IMR-90 (cell line): ENCODE measurements around the gene ADRB2. TPM values are rescaled to one million over a fixed set of nuclear protein-coding genes. Genes with fewer than 3 reads are reported as not detected.

Experiments used
- ATAC-seq: fragments of 200-7000 bp; cut with Tn5 transposase; 2 replicates; pipeline ENCODE4 v1.9.1; 2020; ENCODE audit warnings: low read depth, mild to moderate bottlenecking, moderate library complexity
- BruUV-seq: library from RNA; stranded (reverse); fragments of 400-500 nt; replicated peaks from 2 replicates; lab custom pipeline; 2021; lab: Mats Ljungman, UMichigan
- CTCF ChIA-PET: fragments of 300-600 bp; formaldehyde crosslinking; extraction: SDS; loops from one replicate; lab custom pipeline; 2021; ENCODE audit warnings: antibody characterized with exemption; lab: Yijun Ruan, JAX
- POLR2A ChIA-PET: fragments of 300-600 bp; sonication (Branson Sonifier 250); formaldehyde crosslinking; loops from one replicate; lab custom pipeline; 2022; ENCODE audit warnings: antibody characterized with exemption; ENCODE audit not compliant: unreplicated experiment; lab: Charles Lee
- DNase-seq: peaks from one replicate; pipeline ENCODE4 v3.0.0; 2013
- H2AFZ ChIP-seq: replicated peaks from 2 replicates; pipeline ENCODE3; 2013; ENCODE audit warnings: low read length, mild to moderate bottlenecking; ENCODE audit not compliant: poor library complexity
- H2AK5ac ChIP-seq: 2 replicates; pipeline ENCODE4 v1.6.1; 2013; ENCODE audit warnings: low read depth, low read length, inconsistent platforms
- H2AK9ac ChIP-seq: replicated peaks from 2 replicates; pipeline ENCODE3; 2013; ENCODE audit warnings: mild to moderate bottlenecking, low read depth, low read length, moderate library complexity; ENCODE audit not compliant: poor library complexity
- H2BK120ac ChIP-seq: 2 replicates; pipeline ENCODE4 v1.6.1; 2013; ENCODE audit warnings: low read depth, low read length, inconsistent platforms
- H2BK15ac ChIP-seq: 3 replicates; pipeline ENCODE4 v1.6.1; 2013; ENCODE audit warnings: low read depth, low read length, inconsistent platforms
- H2BK20ac ChIP-seq: 2 replicates; pipeline ENCODE4 v1.6.1; 2013; ENCODE audit warnings: low read depth, mild to moderate bottlenecking, inconsistent platforms, low read length, moderate library complexity
- H2BK5ac ChIP-seq: 2 replicates; pipeline ENCODE4 v1.6.1; 2013; ENCODE audit warnings: mild to moderate bottlenecking, low read depth, low read length, inconsistent platforms; ENCODE audit not compliant: poor library complexity, severe bottlenecking
- H3K14ac ChIP-seq: replicated peaks from 2 replicates; pipeline ENCODE4 v1.6.1; 2013; ENCODE audit warnings: low read depth, low read length, inconsistent platforms
- H3K18ac ChIP-seq: 2 replicates; pipeline ENCODE4 v1.6.1; 2013; ENCODE audit warnings: low read depth, low read length, control low read depth
- H3K23ac ChIP-seq: 2 replicates; pipeline ENCODE4 v1.6.1; 2013; ENCODE audit warnings: low read depth, low read length, inconsistent platforms
- H3K27ac ChIP-seq: 2 replicates; pipeline ENCODE4 v1.5.1; 2013; ENCODE audit warnings: mild to moderate bottlenecking, control low read depth, low read length; ENCODE audit not compliant: insufficient read depth
- H3K27me3 ChIP-seq: 2 replicates; pipeline ENCODE4 v1.6.1; 2013; ENCODE audit warnings: low read length; ENCODE audit not compliant: control insufficient read depth, insufficient read depth
- H3K36me3 ChIP-seq: 2 replicates; pipeline ENCODE4 v1.6.1; 2013; ENCODE audit warnings: low read length, mixed read lengths; ENCODE audit not compliant: control insufficient read depth, insufficient read depth
- H3K4ac ChIP-seq: 2 replicates; pipeline ENCODE4 v1.6.1; 2013; ENCODE audit warnings: low read depth, low read length, inconsistent platforms
- H3K4me1 ChIP-seq: 2 replicates; pipeline ENCODE4 v1.6.1; 2013; ENCODE audit warnings: low read length, mixed read lengths; ENCODE audit not compliant: control insufficient read depth, insufficient read depth
- H3K4me2 ChIP-seq: 2 replicates; pipeline ENCODE4 v1.6.1; 2013; ENCODE audit warnings: low read depth, mild to moderate bottlenecking, control low read depth, low read length, moderate library complexity
- H3K4me3 ChIP-seq: 2 replicates; pipeline ENCODE4 v1.5.1; 2013; ENCODE audit warnings: low read depth, mild to moderate bottlenecking, control low read depth, low read length, moderate library complexity; ENCODE audit not compliant: insufficient read depth
- H3K56ac ChIP-seq: 2 replicates; pipeline ENCODE4 v1.6.1; 2013; ENCODE audit warnings: low read length, inconsistent platforms; ENCODE audit not compliant: insufficient read depth; ENCODE audit errors: extremely low read depth
- H3K79me1 ChIP-seq, 2 experiments: 2 replicates each; pipeline ENCODE4 v1.6.1; 2013; ENCODE audit warnings: low read length in 2 of 2, inconsistent platforms in 1 of 2, low read depth in 1 of 2
- H3K9ac ChIP-seq: 2 replicates; pipeline ENCODE4 v1.6.1; 2013; ENCODE audit warnings: low read depth, low read length, control low read depth
- H3K9me1 ChIP-seq: 2 replicates; pipeline ENCODE4 v1.6.1; 2013; ENCODE audit warnings: low read length, inconsistent platforms; ENCODE audit not compliant: insufficient read depth
- H3K9me3 ChIP-seq: 2 replicates; pipeline ENCODE4 v1.6.1; 2013; ENCODE audit warnings: low read length; ENCODE audit not compliant: control insufficient read depth, insufficient read depth
- H4K20me1 ChIP-seq: 2 replicates; pipeline ENCODE4 v1.6.1; 2013; ENCODE audit warnings: low read length, inconsistent platforms; ENCODE audit not compliant: insufficient read depth
- H4K5ac ChIP-seq: 2 replicates; pipeline ENCODE4 v1.6.1; 2013; ENCODE audit warnings: mild to moderate bottlenecking, low read depth, low read length, control low read depth
- H4K8ac ChIP-seq, 2 experiments: 2 replicates each; pipeline ENCODE4 v1.6.1; 2013; ENCODE audit warnings: low read depth in 2 of 2, low read length in 2 of 2, control low read depth in 1 of 2, inconsistent platforms in 1 of 2
- H4K91ac ChIP-seq: 2 replicates; pipeline ENCODE4 v1.6.1; 2013; ENCODE audit warnings: low read depth, low read length, inconsistent platforms; ENCODE audit not compliant: insufficient read depth
- BHLHE40 ChIP-seq: fragments of 150-350 bp; IDR thresholded peaks from 2 replicates; pipeline ENCODE4 v1.6.1; 2016; ENCODE audit warnings: mild to moderate bottlenecking, low read depth, low read length
- CEBPB ChIP-seq: IDR thresholded peaks from 2 replicates; pipeline ENCODE4 v1.6.1; 2012; ENCODE audit warnings: low read depth, low read length, improper control_type of control experiment
- CHD1 ChIP-seq: IDR thresholded peaks from 2 replicates; pipeline ENCODE4 v1.6.1; 2012; ENCODE audit warnings: low read depth, low read length, improper control_type of control experiment
- MAFK ChIP-seq: IDR thresholded peaks from 2 replicates; pipeline ENCODE4 v1.6.1; 2012; ENCODE audit warnings: low read depth, low read length, improper control_type of control experiment
- MAZ ChIP-seq: IDR thresholded peaks from 2 replicates; pipeline ENCODE4 v1.6.1; 2012; ENCODE audit warnings: low read depth, mild to moderate bottlenecking, low read length, improper control_type of control experiment, moderate library complexity, borderline replicate concordance
- MXI1 ChIP-seq: IDR thresholded peaks from 2 replicates; pipeline ENCODE4 v1.6.1; 2012; ENCODE audit warnings: low read depth, mild to moderate bottlenecking, low read length, moderate library complexity, borderline replicate concordance
- NFE2L2 ChIP-seq: fragments of 150-350 bp; IDR thresholded peaks from 2 replicates; pipeline ENCODE4 v1.6.1; 2016; ENCODE audit warnings: low read depth, mild to moderate bottlenecking, low read length
- POLR2A ChIP-seq: IDR thresholded peaks from 2 replicates; pipeline ENCODE4 v1.6.1; 2012; ENCODE audit warnings: mild to moderate bottlenecking, low read depth, low read length
- RAD21 ChIP-seq: IDR thresholded peaks from 2 replicates; pipeline ENCODE4 v1.6.1; 2012; ENCODE audit warnings: low read length, improper control_type of control experiment
- RCOR1 ChIP-seq: IDR thresholded peaks from 2 replicates; pipeline ENCODE4 v1.6.1; 2012; ENCODE audit warnings: mild to moderate bottlenecking, low read length, improper control_type of control experiment; ENCODE audit not compliant: insufficient replicate concordance
- USF2 ChIP-seq: fragments of 150-350 bp; IDR thresholded peaks from 2 replicates; pipeline ENCODE4 v1.6.1; 2017; ENCODE audit warnings: mild to moderate bottlenecking, antibody characterized with exemption, low read length, low read depth
- WGBS, 2 experiments: methylation state at CpG; one replicate each; pipeline versions ENCODE4 v1.1.5 to v1.1.7; 2013; ENCODE audit warnings: missing lambda C conversion rate in 2 of 2; ENCODE audit not compliant: insufficient read length in 1 of 2; ENCODE audit errors: extremely low coverage in 2 of 2; 5-methylcytosine and 5-hydroxymethylcytosine counted together
- dilution Hi-C: fragments of 300-500 bp; cut with HindIII; formaldehyde crosslinking; loops from one replicate; pipeline ENCODE4 v1.14.3; 2018; ENCODE audit warnings: low sequenced_read_pairs; ENCODE audit not compliant: unreplicated experiment
- in situ Hi-C: fragments of 300-500 bp; cut with MboI; formaldehyde crosslinking; loops from 3 replicates; pipeline ENCODE4 v1.14.3; 2019; ENCODE audit warnings: low sequenced_read_pairs, inconsistent platforms, mixed read lengths
- intact Hi-C: fragments of 100-400 bp; cut with micrococcal nuclease; formaldehyde crosslinking; loops from 2 replicates; pipeline ENCODE4 v1.10.0; 2022
- polyA plus RNA-seq, 3 experiments: library from polyadenylated mRNA; depleted of rRNA; stranded (reverse); fragments of >200 nt; gene quantifications; 2 replicates each; pipeline ENCODE4 v1.2.3, GENCODE V29; 2012; ENCODE audit warnings: low replicate concordance in 1 of 3
- total RNA-seq: library from RNA; depleted of rRNA; stranded (reverse); fragments of >200 nt; gene quantifications from 2 replicates; pipeline ENCODE4 v1.2.3, GENCODE V29; 2012
- TF ChIP-seq, protein P1 (sequence below): fragments of 150-350 bp; IDR thresholded peaks from 2 replicates; pipeline ENCODE4 v1.6.1; 2016; ENCODE audit warnings: low read depth, mild to moderate bottlenecking, low read length, moderate library complexity, borderline replicate concordance
- TF ChIP-seq, protein P2 (sequence below): conservative IDR thresholded peaks from 2 replicates; pipeline ENCODE4 v1.5.1; 2012; ENCODE audit warnings: mild to moderate bottlenecking, low read depth, low read length, improper control_type of control experiment

The ADRB2 gene
- total and polyA plus RNA-seq, 2 of the 4 experiments (the other 2 are of a cell fraction) = 1.6 to 3.4 TPM

GRCh38 chr5:148827723-148828122, 1.3 kb downstream of the ADRB2 start:
- H4K8ac ChIP-seq = no peak overlapping the region; a peak in 1 of 4 replicates
- H3K18ac ChIP-seq = no peak overlapping the region
- peaks cover 32% of the 10 kb centered on the region for H3K9me1 ChIP-seq
- DNase-seq (peak; percentile 18), ATAC-seq (no peak)
- POLR2A ChIA-PET = no interaction called here
- H2AK5ac ChIP-seq = peak overlapping the region; percentile 74; the same call in 1 of the 2 replicates
- H4K20me1 ChIP-seq = peaks cover 6% of the 10 kb centered on the region; the same call in 1 of the 2 replicates
- no peak overlapping the region for H2BK5ac ChIP-seq
- no peak overlapping the region for H2BK120ac ChIP-seq
- no peaks in the 10 kb centered on the region for H3K9me3 ChIP-seq
- H3K4me3 ChIP-seq = peak overlapping the region; percentile 28; the same call in 1 of the 2 replicates
- peaks cover 24 to 48% of the 10 kb centered on the region in 2 experiments for H3K79me1 ChIP-seq
- no peak overlapping the region; the same call in 1 of the 2 replicates for H3K14ac ChIP-seq
- no peak for TF ChIP-seq MAZ
- TF ChIP-seq POLR2A = no peak
- no peak for TF ChIP-seq CEBPB
- TF ChIP-seq RAD21 = no peak
- no peak for TF ChIP-seq BHLHE40
- TF ChIP-seq NFE2L2 = no peak
- no peak for TF ChIP-seq MXI1
- TF ChIP-seq RCOR1 = no peak
- TF ChIP-seq USF2 = no peak
- no peak for TF ChIP-seq CHD1
- TF ChIP-seq, protein P1, sequence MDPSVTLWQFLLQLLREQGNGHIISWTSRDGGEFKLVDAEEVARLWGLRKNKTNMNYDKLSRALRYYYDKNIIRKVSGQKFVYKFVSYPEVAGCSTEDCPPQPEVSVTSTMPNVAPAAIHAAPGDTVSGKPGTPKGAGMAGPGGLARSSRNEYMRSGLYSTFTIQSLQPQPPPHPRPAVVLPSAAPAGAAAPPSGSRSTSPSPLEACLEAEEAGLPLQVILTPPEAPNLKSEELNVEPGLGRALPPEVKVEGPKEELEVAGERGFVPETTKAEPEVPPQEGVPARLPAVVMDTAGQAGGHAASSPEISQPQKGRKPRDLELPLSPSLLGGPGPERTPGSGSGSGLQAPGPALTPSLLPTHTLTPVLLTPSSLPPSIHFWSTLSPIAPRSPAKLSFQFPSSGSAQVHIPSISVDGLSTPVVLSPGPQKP = no peak
- no peak for TF ChIP-seq MAFK
- TF ChIP-seq, protein P2, sequence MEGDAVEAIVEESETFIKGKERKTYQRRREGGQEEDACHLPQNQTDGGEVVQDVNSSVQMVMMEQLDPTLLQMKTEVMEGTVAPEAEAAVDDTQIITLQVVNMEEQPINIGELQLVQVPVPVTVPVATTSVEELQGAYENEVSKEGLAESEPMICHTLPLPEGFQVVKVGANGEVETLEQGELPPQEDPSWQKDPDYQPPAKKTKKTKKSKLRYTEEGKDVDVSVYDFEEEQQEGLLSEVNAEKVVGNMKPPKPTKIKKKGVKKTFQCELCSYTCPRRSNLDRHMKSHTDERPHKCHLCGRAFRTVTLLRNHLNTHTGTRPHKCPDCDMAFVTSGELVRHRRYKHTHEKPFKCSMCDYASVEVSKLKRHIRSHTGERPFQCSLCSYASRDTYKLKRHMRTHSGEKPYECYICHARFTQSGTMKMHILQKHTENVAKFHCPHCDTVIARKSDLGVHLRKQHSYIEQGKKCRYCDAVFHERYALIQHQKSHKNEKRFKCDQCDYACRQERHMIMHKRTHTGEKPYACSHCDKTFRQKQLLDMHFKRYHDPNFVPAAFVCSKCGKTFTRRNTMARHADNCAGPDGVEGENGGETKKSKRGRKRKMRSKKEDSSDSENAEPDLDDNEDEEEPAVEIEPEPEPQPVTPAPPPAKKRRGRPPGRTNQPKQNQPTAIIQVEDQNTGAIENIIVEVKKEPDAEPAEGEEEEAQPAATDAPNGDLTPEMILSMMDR = no peak
- no peaks in the 10 kb centered on the region for H3K36me3 ChIP-seq
- intact Hi-C loops = loop anchor here (5.0 kb wide), 3 partner anchors 85 to 300 kb away; no protein-coding TSS in a partner anchor
- no peak overlapping the region for H3K56ac ChIP-seq
- H2BK15ac ChIP-seq = no peak overlapping the region
- H3K27ac ChIP-seq = no peak overlapping the region
- H2AK9ac ChIP-seq = peak overlapping the region; percentile 17
- peak overlapping the region; percentile 65 for H3K4me2 ChIP-seq
- WGBS, 2 experiments = 100% methylated on average over 1 of the region's 7 CpGs; no CpG with 5 or more reads in 1 of the 2 experiments
- no peaks in the 10 kb centered on the region for H3K27me3 ChIP-seq
- no peak overlapping the region for H2BK20ac ChIP-seq
- dilution Hi-C loops = no loop called here
- H2AFZ ChIP-seq = peak overlapping the region; percentile 28
- H3K9ac ChIP-seq = no peak overlapping the region
- no TSS peak for BruUV-seq
- CTCF ChIA-PET = interaction anchor here (1.1 to 1.8 kb wide), 4 partner anchors 10 to 207 kb away, joined by 4 to 8 read pairs (median 6); no protein-coding TSS in a partner anchor
- H3K4ac ChIP-seq = 0 out of 2 replicates have a peak overlapping the region, but pooled peaks have one; percentile 10
- no peak overlapping the region for H4K5ac ChIP-seq
- peaks cover 15% of the 10 kb centered on the region for H3K4me1 ChIP-seq
- in situ Hi-C loops = loop anchor here (10.0 kb wide), 1 partner anchor 167 kb away; no protein-coding TSS in a partner anchor
- H4K91ac ChIP-seq = no peak overlapping the region
- H3K23ac ChIP-seq = peak overlapping the region; percentile 38; the same call in 1 of the 2 replicates
